Epidermal melanocyte (primary cell): ENCODE data around the gene ADORA2A.

Experiments used
- DNase-seq: peaks from one replicate; pipeline ENCODE4 v3.0.0; 2011; ENCODE audit warnings: low spot score; ENCODE audit not compliant: insufficient read length

The ADORA2A gene

GRCh38 chr22:24432059-24432853, 4.9 kb downstream of the ADORA2A start:
- no peak for DNase-seq

GRCh38 chr22:24433001-24433827, 5.8 kb downstream of the ADORA2A start:
- DNase-seq, result no peak

DNA sequence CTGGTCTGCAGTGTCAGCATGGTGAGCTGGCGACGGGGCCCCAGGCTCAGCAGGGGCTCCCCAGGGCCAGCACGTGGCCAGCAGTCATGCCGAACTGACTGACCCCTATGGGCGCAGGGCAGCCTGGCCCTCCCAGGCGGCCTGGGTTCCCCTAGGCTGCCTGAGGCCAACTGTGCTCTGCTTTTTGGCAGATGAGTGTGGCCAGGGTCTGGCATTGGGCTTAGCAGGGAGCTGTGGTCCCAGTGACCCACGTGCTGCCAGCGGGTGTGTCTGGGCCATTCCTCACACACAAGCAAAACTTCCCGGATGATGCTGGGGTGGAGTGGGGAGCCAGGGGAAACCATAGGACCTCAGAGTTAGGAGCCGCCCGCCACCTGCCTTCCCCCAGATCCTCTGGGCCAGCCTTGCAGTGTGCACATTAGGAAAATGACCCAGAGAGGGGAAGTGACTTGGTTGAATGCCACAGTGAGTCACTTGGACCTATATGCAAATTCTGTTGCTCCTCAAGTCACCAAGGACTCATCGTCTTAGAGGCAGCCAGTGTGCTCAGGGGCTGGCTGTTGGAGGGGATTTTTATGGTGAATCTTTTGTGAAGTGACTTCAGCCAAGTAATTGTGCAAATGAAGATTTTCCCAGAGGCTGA, 6.5 kb downstream of the ADORA2A start:
- no peak for DNase-seq

DNA sequence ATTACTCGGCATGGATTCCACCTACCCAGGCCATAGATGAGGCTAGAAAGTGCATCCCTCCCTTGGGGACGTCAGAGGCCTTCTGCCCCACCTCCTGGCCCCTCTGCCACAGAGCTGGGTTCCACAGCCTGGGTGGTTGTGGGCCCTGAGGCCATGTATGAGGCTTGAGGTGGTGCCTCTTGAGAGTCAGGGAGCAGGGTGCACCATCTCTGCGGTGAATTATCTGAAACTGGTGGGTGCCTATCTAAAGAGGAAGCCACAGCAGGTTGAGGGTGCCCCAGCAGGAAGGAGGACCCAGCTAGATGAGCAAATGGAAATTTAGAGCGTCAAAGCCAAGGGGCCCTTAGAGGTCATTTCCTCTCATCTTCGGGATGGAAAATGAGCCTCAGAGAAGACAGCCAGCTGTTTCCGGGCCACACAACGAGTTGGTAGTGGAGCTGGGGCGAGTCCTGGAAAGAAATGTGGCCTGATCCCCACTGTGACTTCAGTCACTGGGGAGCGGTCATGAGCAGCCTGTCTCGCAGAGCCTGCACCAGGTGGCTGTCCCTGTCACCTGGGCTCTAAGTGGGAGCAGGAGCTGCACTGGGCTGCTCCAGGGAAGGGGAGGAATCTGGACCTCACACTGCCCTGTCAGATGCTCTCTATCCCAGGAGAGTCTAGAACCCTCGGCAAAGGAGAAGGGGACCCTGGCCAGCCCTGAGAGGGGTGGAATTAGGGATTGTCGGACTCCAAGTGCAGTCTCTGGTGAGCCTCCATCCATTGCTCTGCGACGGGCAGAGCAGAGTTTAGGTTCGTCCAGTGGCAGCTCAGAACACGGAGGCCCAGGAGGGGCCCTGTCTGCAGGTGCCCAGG, 7.3 kb downstream of the ADORA2A start:
- DNase-seq, result no peak

GRCh38 chr22:24435323-24435645, 7.9 kb downstream of the ADORA2A start:
- DNase-seq, result no peak

DNA sequence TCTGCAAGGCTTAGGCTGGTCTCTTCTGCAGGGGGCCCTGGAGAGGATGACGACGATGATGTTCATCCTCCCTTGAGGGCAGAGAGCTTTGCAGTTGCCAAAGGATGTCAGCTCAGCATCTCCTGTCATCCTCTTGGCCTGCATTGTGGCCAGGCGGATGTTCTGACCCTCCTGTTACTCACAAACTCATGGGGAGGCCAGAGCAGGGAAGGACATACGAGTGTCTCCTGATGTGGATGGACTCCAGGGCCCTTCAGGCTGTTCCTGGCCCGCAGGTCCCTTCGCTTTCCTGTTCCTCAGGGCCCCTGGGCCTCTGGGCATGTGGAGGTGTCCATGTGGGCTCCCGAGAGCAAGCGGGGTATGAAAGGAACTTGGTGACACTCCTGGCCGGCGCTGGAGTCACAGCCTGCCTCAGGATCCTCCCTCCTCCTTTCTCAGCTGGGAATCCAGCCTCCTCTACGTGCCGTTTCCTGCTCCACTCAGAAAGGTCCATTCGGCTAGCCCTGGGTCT, 8.5 kb downstream of the ADORA2A start:
- DNase-seq, result no peak

- DNase-seq, result no peak
These were observed 9.2 kb downstream of the ADORA2A start for GRCh38 chr22:24436553-24436952.

DNA sequence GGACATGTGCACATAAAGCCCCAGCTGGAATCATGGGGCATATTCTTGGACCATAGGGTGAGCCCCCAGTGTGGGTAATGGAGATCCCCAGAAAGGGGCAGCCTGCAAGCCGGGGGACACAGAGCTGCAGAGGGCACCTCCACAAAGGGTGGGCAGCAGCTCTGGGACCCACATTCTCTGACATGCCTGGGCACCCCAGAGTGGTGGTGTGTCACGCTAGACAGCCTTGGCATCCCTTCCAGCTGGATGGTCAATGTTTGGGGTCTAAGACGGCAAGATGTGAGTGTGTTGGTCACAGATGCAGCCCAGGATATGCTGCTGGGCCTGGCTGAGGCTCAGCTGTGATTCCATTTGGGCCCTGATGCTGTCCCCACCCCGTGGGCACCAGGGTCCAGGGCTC, 9.7 kb downstream of the ADORA2A start:
- DNase-seq, result no peak

GRCh38 chr22:24437741-24438328, 10.4 kb downstream of the ADORA2A start:
- DNase-seq, result no peak

DNA sequence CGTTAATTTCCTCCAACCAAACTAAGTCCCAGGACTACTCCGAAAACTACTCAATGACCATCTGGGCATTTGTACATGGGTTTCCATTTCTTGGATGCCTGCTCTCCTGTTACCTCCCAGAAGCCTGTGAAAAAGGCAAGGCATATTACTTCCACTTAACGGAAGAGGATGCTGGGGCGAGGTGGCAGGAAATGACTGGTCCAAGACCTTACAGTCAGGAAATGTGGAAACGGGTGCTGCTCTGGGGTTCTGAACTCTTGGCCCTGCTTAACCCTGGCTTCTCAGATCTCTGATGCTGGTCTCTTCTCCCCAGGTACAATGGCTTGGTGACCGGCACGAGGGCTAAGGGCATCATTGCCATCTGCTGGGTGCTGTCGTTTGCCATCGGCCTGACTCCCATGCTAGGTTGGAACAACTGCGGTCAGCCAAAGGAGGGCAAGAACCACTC, 12.9 kb downstream of the ADORA2A start:
- DNase-seq, result no peak

- DNase-seq, result no peak
These were observed 13.5 kb downstream of the ADORA2A start for GRCh38 chr22:24440718-24441405.

GRCh38 chr22:24441406-24442351, 14.3 kb downstream of the ADORA2A start:
- no peak for DNase-seq

DNA sequence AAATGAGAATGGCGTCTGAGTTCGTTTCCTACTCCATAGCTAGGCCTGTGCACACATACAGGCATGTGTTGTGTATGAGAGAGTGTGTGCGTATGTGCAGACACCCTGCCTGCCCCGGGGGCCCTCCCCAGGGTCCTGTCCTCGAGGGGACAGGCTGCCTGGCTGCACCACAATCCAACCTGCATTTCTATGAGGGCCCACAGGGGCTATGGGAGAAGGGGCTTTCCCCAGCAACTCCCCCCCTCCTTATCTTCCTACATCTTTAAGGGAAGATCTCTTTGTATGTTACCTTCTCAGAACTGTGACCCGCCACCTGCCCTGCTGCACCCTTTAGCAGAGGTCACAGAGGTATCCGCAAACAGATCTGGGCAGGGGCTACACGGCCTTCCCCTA, 14.9 kb downstream of the ADORA2A start:
- peak; percentile 1 for DNase-seq

DNA sequence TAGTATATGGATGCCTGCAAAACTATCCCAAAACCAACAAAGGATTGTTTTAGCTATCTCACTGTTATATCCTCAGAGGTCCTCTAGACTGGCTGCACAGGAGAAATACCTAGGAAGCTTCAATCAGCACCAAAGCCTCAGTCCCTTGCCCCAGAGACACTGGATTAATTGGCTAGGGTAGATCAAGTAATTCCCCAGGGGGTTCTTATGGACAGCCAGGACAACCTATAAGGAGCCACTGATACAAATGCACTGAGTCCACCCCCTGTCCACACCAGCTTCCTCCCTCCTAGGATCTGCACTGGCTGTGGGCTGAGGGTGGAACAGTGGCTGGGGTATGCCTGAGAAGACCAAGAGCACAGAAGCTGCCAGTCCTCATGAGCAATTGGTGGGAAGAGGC, 16.3 kb downstream of the ADORA2A start:
- peak; percentile 16 for DNase-seq

GRCh38 chr22:24444251-24444650, 16.9 kb downstream of the ADORA2A start:
- peak; percentile 14 for DNase-seq

GRCh38 chr22:24444729-24445466, 17.5 kb downstream of the ADORA2A start:
- DNase-seq, result peak; percentile 13

- DNase-seq, result peak; percentile 12
These were observed 18.3 kb downstream of the ADORA2A start for GRCh38 chr22:24445481-24446259.

DNA sequence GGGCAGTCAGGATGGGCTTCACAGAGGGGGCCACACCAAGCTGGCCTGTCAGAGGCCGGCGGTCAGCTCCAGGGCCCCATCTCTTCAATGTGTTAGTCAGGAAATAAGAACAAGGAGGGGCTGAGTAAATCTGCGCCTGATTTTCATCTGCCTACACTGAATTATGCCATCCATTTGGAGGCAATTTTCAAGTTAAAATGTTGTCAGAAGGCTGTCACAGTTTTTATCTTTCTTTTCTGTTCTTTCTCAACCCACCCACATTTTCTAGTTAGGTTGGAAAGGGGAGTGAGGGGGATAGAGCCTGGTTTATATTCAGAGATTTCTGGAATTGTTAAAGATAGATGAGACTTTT, 18.8 kb downstream of the ADORA2A start:
- DNase-seq, result no peak
